ENCODE data around the gene SFXN4.
"Not testable (repeated sequence)": the region's sequence is repeated elsewhere in the genome, so short reads cannot be mapped to it uniquely, and the experiment has no call there.

Gene SFXN4

GRCh38 chr10:119104654-119105015 lies 60.9 kb downstream of the SFXN4 start:
- no peak for DNase-seq

GRCh38 chr10:119103903-119104653 lies 61.4 kb downstream of the SFXN4 start, which contains the start of gene DENND10:
Gene DENND10 (plus strand): TSS chr10:119104113. CDS start chr10:119104143, 30 bp downstream.
- DNase-seq, result peak; percentile 80

GRCh38 chr10:119103241-119103902 lies 62.1 kb downstream of the SFXN4 start:
- no peak for DNase-seq

GRCh38 chr10:119101366-119102098 lies 64.0 kb downstream of the SFXN4 start:
- DNase-seq, result no peak

GRCh38 chr10:119100434-119101238 lies 64.9 kb downstream of the SFXN4 start:
- DNase-seq, result no peak

- no peak for DNase-seq
Measured at GRCh38 chr10:119098576-119098975, 66.9 kb downstream of the SFXN4 start.

- not testable (repeated sequence) for DNase-seq
Measured at GRCh38 chr10:119096641-119097415, 68.7 kb downstream of the SFXN4 start.

GRCh38 chr10:119095640-119096039 lies 69.9 kb downstream of the SFXN4 start:
- DNase-seq, result no peak

- DNase-seq, result peak; percentile 47
Measured at GRCh38 chr10:119090968-119091367, 74.5 kb downstream of the SFXN4 start.
